Testis (tissue), 2 donors: Measurements from ENCODE around the gene NOL12.

Experiments used
- CTCF ChIP-seq, 3 experiments: fragments of 450-650 bp in 2 of 3; fragments of 200-600 bp in 1 of 3; sonication (generic) in 1 of 3; IDR thresholded peaks; one replicate each; pipeline ENCODE4 v1.5.1; 2016 to 2019; ENCODE audit warnings: antibody characterized with exemption in 3 of 3, mild to moderate bottlenecking in 2 of 3, moderate library complexity in 1 of 3
- POLR2A ChIP-seq: fragments of 450-650 bp; IDR thresholded peaks from one replicate; pipeline ENCODE4 v1.6.1; 2017; ENCODE audit warnings: antibody characterized with exemption, mild to moderate bottlenecking, moderate library complexity

- TF ChIP-seq CTCF (IDR thresholded peaks at IDR 0.05) (no peak), POLR2A (no peak)
These were observed 47.7 kb downstream of the NOL12 start for GRCh38 chr22:37733625-37734401.
